IMR-90 (cell line): ENCODE measurements around the gene EIF2S2. TPM values are rescaled to one million over a fixed set of nuclear protein-coding genes. Genes with fewer than 3 reads are reported as not detected.

ENCODE experiments used
- ATAC-seq: fragments of 200-7000 bp; cut with Tn5 transposase; 2 replicates; pipeline ENCODE4 v1.9.1; 2020; ENCODE audit warnings: low read depth, mild to moderate bottlenecking, moderate library complexity
- BruUV-seq: library from RNA; stranded (reverse); fragments of 400-500 nt; replicated peaks from 2 replicates; lab custom pipeline; 2021; lab: Mats Ljungman, UMichigan
- CTCF ChIA-PET: fragments of 300-600 bp; formaldehyde crosslinking; extraction: SDS; loops from one replicate; lab custom pipeline; 2021; ENCODE audit warnings: antibody characterized with exemption; lab: Yijun Ruan, JAX
- POLR2A ChIA-PET: fragments of 300-600 bp; sonication (Branson Sonifier 250); formaldehyde crosslinking; loops from one replicate; lab custom pipeline; 2022; ENCODE audit warnings: antibody characterized with exemption; ENCODE audit not compliant: unreplicated experiment; lab: Charles Lee
- DNase-seq: peaks from one replicate; pipeline ENCODE4 v3.0.0; 2013
- H2AFZ ChIP-seq: replicated peaks from 2 replicates; pipeline ENCODE3; 2013; ENCODE audit warnings: low read length, mild to moderate bottlenecking; ENCODE audit not compliant: poor library complexity
- H2AK5ac ChIP-seq: 2 replicates; pipeline ENCODE4 v1.6.1; 2013; ENCODE audit warnings: low read depth, low read length, inconsistent platforms
- H2AK9ac ChIP-seq: replicated peaks from 2 replicates; pipeline ENCODE3; 2013; ENCODE audit warnings: mild to moderate bottlenecking, low read depth, low read length, moderate library complexity; ENCODE audit not compliant: poor library complexity
- H2BK120ac ChIP-seq: 2 replicates; pipeline ENCODE4 v1.6.1; 2013; ENCODE audit warnings: low read depth, low read length, inconsistent platforms
- H2BK15ac ChIP-seq: 3 replicates; pipeline ENCODE4 v1.6.1; 2013; ENCODE audit warnings: low read depth, low read length, inconsistent platforms
- H2BK20ac ChIP-seq: 2 replicates; pipeline ENCODE4 v1.6.1; 2013; ENCODE audit warnings: low read depth, mild to moderate bottlenecking, inconsistent platforms, low read length, moderate library complexity
- H2BK5ac ChIP-seq: 2 replicates; pipeline ENCODE4 v1.6.1; 2013; ENCODE audit warnings: mild to moderate bottlenecking, low read depth, low read length, inconsistent platforms; ENCODE audit not compliant: poor library complexity, severe bottlenecking
- H3K14ac ChIP-seq: replicated peaks from 2 replicates; pipeline ENCODE4 v1.6.1; 2013; ENCODE audit warnings: low read depth, low read length, inconsistent platforms
- H3K18ac ChIP-seq: 2 replicates; pipeline ENCODE4 v1.6.1; 2013; ENCODE audit warnings: low read depth, low read length, control low read depth
- H3K23ac ChIP-seq: 2 replicates; pipeline ENCODE4 v1.6.1; 2013; ENCODE audit warnings: low read depth, low read length, inconsistent platforms
- H3K27ac ChIP-seq: 2 replicates; pipeline ENCODE4 v1.5.1; 2013; ENCODE audit warnings: mild to moderate bottlenecking, control low read depth, low read length; ENCODE audit not compliant: insufficient read depth
- H3K27me3 ChIP-seq: 2 replicates; pipeline ENCODE4 v1.6.1; 2013; ENCODE audit warnings: low read length; ENCODE audit not compliant: control insufficient read depth, insufficient read depth
- H3K36me3 ChIP-seq: 2 replicates; pipeline ENCODE4 v1.6.1; 2013; ENCODE audit warnings: low read length, mixed read lengths; ENCODE audit not compliant: control insufficient read depth, insufficient read depth
- H3K4ac ChIP-seq: 2 replicates; pipeline ENCODE4 v1.6.1; 2013; ENCODE audit warnings: low read depth, low read length, inconsistent platforms
- H3K4me1 ChIP-seq: 2 replicates; pipeline ENCODE4 v1.6.1; 2013; ENCODE audit warnings: low read length, mixed read lengths; ENCODE audit not compliant: control insufficient read depth, insufficient read depth
- H3K4me2 ChIP-seq: 2 replicates; pipeline ENCODE4 v1.6.1; 2013; ENCODE audit warnings: low read depth, mild to moderate bottlenecking, control low read depth, low read length, moderate library complexity
- H3K4me3 ChIP-seq: 2 replicates; pipeline ENCODE4 v1.5.1; 2013; ENCODE audit warnings: low read depth, mild to moderate bottlenecking, control low read depth, low read length, moderate library complexity; ENCODE audit not compliant: insufficient read depth
- H3K56ac ChIP-seq: 2 replicates; pipeline ENCODE4 v1.6.1; 2013; ENCODE audit warnings: low read length, inconsistent platforms; ENCODE audit not compliant: insufficient read depth; ENCODE audit errors: extremely low read depth
- H3K79me1 ChIP-seq, 2 experiments: 2 replicates each; pipeline ENCODE4 v1.6.1; 2013; ENCODE audit warnings: low read length in 2 of 2, inconsistent platforms in 1 of 2, low read depth in 1 of 2
- H3K9ac ChIP-seq: 2 replicates; pipeline ENCODE4 v1.6.1; 2013; ENCODE audit warnings: low read depth, low read length, control low read depth
- H3K9me1 ChIP-seq: 2 replicates; pipeline ENCODE4 v1.6.1; 2013; ENCODE audit warnings: low read length, inconsistent platforms; ENCODE audit not compliant: insufficient read depth
- H3K9me3 ChIP-seq: 2 replicates; pipeline ENCODE4 v1.6.1; 2013; ENCODE audit warnings: low read length; ENCODE audit not compliant: control insufficient read depth, insufficient read depth
- H4K20me1 ChIP-seq: 2 replicates; pipeline ENCODE4 v1.6.1; 2013; ENCODE audit warnings: low read length, inconsistent platforms; ENCODE audit not compliant: insufficient read depth
- H4K5ac ChIP-seq: 2 replicates; pipeline ENCODE4 v1.6.1; 2013; ENCODE audit warnings: mild to moderate bottlenecking, low read depth, low read length, control low read depth
- H4K8ac ChIP-seq, 2 experiments: 2 replicates each; pipeline ENCODE4 v1.6.1; 2013; ENCODE audit warnings: low read depth in 2 of 2, low read length in 2 of 2, control low read depth in 1 of 2, inconsistent platforms in 1 of 2
- H4K91ac ChIP-seq: 2 replicates; pipeline ENCODE4 v1.6.1; 2013; ENCODE audit warnings: low read depth, low read length, inconsistent platforms; ENCODE audit not compliant: insufficient read depth
- BHLHE40 ChIP-seq: fragments of 150-350 bp; IDR thresholded peaks from 2 replicates; pipeline ENCODE4 v1.6.1; 2016; ENCODE audit warnings: mild to moderate bottlenecking, low read depth, low read length
- CTCF ChIP-seq: conservative IDR thresholded peaks from 2 replicates; pipeline ENCODE4 v1.5.1; 2012; ENCODE audit warnings: mild to moderate bottlenecking, low read depth, low read length, improper control_type of control experiment
- FOS ChIP-seq: fragments of 150-350 bp; IDR thresholded peaks from 2 replicates; pipeline ENCODE4 v1.6.1; 2016; ENCODE audit warnings: low read depth, low read length
- NFE2L2 ChIP-seq: fragments of 150-350 bp; IDR thresholded peaks from 2 replicates; pipeline ENCODE4 v1.6.1; 2016; ENCODE audit warnings: low read depth, mild to moderate bottlenecking, low read length
- RAD21 ChIP-seq: IDR thresholded peaks from 2 replicates; pipeline ENCODE4 v1.6.1; 2012; ENCODE audit warnings: low read length, improper control_type of control experiment
- RCOR1 ChIP-seq: IDR thresholded peaks from 2 replicates; pipeline ENCODE4 v1.6.1; 2012; ENCODE audit warnings: mild to moderate bottlenecking, low read length, improper control_type of control experiment; ENCODE audit not compliant: insufficient replicate concordance
- WGBS, 2 experiments: methylation state at CpG; one replicate each; pipeline versions ENCODE4 v1.1.5 to v1.1.7; 2013; ENCODE audit warnings: missing lambda C conversion rate in 2 of 2; ENCODE audit not compliant: insufficient read length in 1 of 2; ENCODE audit errors: extremely low coverage in 2 of 2; 5-methylcytosine and 5-hydroxymethylcytosine counted together
- dilution Hi-C: fragments of 300-500 bp; cut with HindIII; formaldehyde crosslinking; loops from one replicate; pipeline ENCODE4 v1.14.3; 2018; ENCODE audit warnings: low sequenced_read_pairs; ENCODE audit not compliant: unreplicated experiment
- in situ Hi-C: fragments of 300-500 bp; cut with MboI; formaldehyde crosslinking; loops from 3 replicates; pipeline ENCODE4 v1.14.3; 2019; ENCODE audit warnings: low sequenced_read_pairs, inconsistent platforms, mixed read lengths
- intact Hi-C: fragments of 100-400 bp; cut with micrococcal nuclease; formaldehyde crosslinking; loops from 2 replicates; pipeline ENCODE4 v1.10.0; 2022
- polyA plus RNA-seq, 3 experiments: library from polyadenylated mRNA; depleted of rRNA; stranded (reverse); fragments of >200 nt; gene quantifications; 2 replicates each; pipeline ENCODE4 v1.2.3, GENCODE V29; 2012; ENCODE audit warnings: low replicate concordance in 1 of 3
- total RNA-seq: library from RNA; depleted of rRNA; stranded (reverse); fragments of >200 nt; gene quantifications from 2 replicates; pipeline ENCODE4 v1.2.3, GENCODE V29; 2012

Gene EIF2S2
- total and polyA plus RNA-seq, 2 of the 4 experiments (the other 2 are of a cell fraction), result 61.7 to 66.9 TPM

GRCh38 chr20:34100576-34100975, 11.5 kb downstream of the EIF2S2 start:
- H3K4ac ChIP-seq, result no peak overlapping the region
- no peak overlapping the region for H3K27ac ChIP-seq
- no peak overlapping the region for H3K18ac ChIP-seq
- no peak overlapping the region for H2AFZ ChIP-seq
- no peak overlapping the region for H3K9ac ChIP-seq
- H3K9me1 ChIP-seq, result peaks cover 16% of the 10 kb centered on the region
- no peak overlapping the region for H4K5ac ChIP-seq
- no peak overlapping the region for H3K14ac ChIP-seq
- in situ Hi-C loops (no loop called here), intact Hi-C loops (no loop called here), dilution Hi-C loops (no loop called here)
- no peak overlapping the region for H2AK5ac ChIP-seq
- no peaks in the 10 kb centered on the region for H3K9me3 ChIP-seq
- no peak for TF ChIP-seq FOS
- no peak for TF ChIP-seq NFE2L2
- no peak for TF ChIP-seq CTCF
- TF ChIP-seq RAD21, result no peak
- no peak for TF ChIP-seq BHLHE40
- TF ChIP-seq RCOR1, result no peak
- peaks cover 27 to 79% of the 10 kb centered on the region in 2 experiments for H3K79me1 ChIP-seq
- DNase-seq, result no peak
- POLR2A ChIA-PET, result no interaction called here
- H3K56ac ChIP-seq, result no peak overlapping the region
- no peak overlapping the region for H2AK9ac ChIP-seq
- H2BK15ac ChIP-seq, result no peak overlapping the region
- peaks cover 71% of the 10 kb centered on the region for H3K36me3 ChIP-seq
- CTCF ChIA-PET, result no interaction called here
- H3K4me1 ChIP-seq, result peaks cover 5% of the 10 kb centered on the region
- H4K8ac ChIP-seq, result no peak overlapping the region
- no peaks in the 10 kb centered on the region for H3K27me3 ChIP-seq
- no CpG with 5 or more reads among the region's 3 CpGs for WGBS, 2 experiments
- H4K91ac ChIP-seq, result no peak overlapping the region
- no peak overlapping the region for H3K4me3 ChIP-seq
- H3K4me2 ChIP-seq, result no peak overlapping the region
- H2BK5ac ChIP-seq, result no peak overlapping the region
- BruUV-seq, result no TSS peak
- no peak overlapping the region for H2BK20ac ChIP-seq
- no peak overlapping the region for H2BK120ac ChIP-seq
- no peak overlapping the region for H3K23ac ChIP-seq
- ATAC-seq, result peak; percentile 35
- peaks cover 96% of the 10 kb centered on the region for H4K20me1 ChIP-seq
